K562 (cell line): ENCODE measurements around the gene ECHDC3. TPM values are rescaled to one million over a fixed set of nuclear protein-coding genes. Genes with fewer than 3 reads are reported as not detected.

Experiments used
- ATAC-seq: fragments of 200-7000 bp; cut with Tn5 transposase; 3 replicates; pipeline ENCODE4 v1.9.1; 2020; ENCODE audit warnings: moderate library complexity
- BruUV-seq: library from RNA; stranded (reverse); fragments of 400-500 nt; replicated peaks from 2 replicates; lab custom pipeline; 2021; lab: Mats Ljungman, UMichigan
- CTCF ChIA-PET: fragments of 300-600 bp; formaldehyde crosslinking; extraction: SDS; loops from one replicate; lab custom pipeline; 2021; ENCODE audit warnings: low intra/inter-chr PET ratio; lab: Yijun Ruan, JAX
- POLR2A ChIA-PET: fragments of 300-600, 350-650 bp; sonication (Branson Sonifier 250); formaldehyde crosslinking; extraction: SDS; loops from one replicate; lab custom pipeline; 2021; ENCODE audit warnings: antibody characterized with exemption, inconsistent platforms; lab: Yijun Ruan, JAX
- DNase-seq, 4 experiments: peaks; one replicate each; pipeline versions ENCODE4 v3.0.0 to v3.0.0-alpha.2; 2011 to 2018; ENCODE audit warnings: low spot score in 3 of 4, mixed read lengths in 3 of 4; ENCODE audit errors: extremely low read depth in 1 of 4
- FAIRE-seq: peaks from 2 replicates; lab custom pipeline; 2011; peaks lifted over from hg19 to GRCh38; lab: Jason Lieb, UNC
- H2AFZ ChIP-seq: 2 replicates; pipeline ENCODE4 v1.6.0; 2011; ENCODE audit warnings: low read depth, low read length, control low read depth, inconsistent platforms
- H3K27ac ChIP-seq: fragments of 200-600 bp; 3 replicates; pipeline ENCODE4 v1.8.0; 2011; ENCODE audit warnings: low read depth, mild to moderate bottlenecking, control low read depth, inconsistent platforms, low read length, moderate library complexity, mixed read lengths; ENCODE audit errors: extremely low read depth
- H3K27me3 ChIP-seq, 2 experiments: fragments of 300-600 bp in 1 of 2; 2 replicates in 1 of 2; 3 replicates in 1 of 2; pipeline versions ENCODE4 v1.6.0 to v1.8.0; 2011; ENCODE audit warnings: inconsistent platforms in 2 of 2, low read length in 2 of 2, mild to moderate bottlenecking in 1 of 2, mixed read lengths in 1 of 2, moderate library complexity in 1 of 2; ENCODE audit not compliant: control insufficient read depth in 2 of 2, insufficient read depth in 2 of 2
- H3K36me3 ChIP-seq: fragments of 300-600 bp; 3 replicates; pipeline ENCODE4 v1.8.0; 2011; ENCODE audit warnings: mild to moderate bottlenecking, low read length, inconsistent platforms; ENCODE audit not compliant: control insufficient read depth, insufficient read depth
- H3K4me1 ChIP-seq, 2 experiments: fragments of 200-600 bp in 1 of 2; replicated peaks in 1 of 2; 2 replicates in 1 of 2; 3 replicates in 1 of 2; pipeline versions ENCODE4 v1.5.1 to v1.8.0; 2011; ENCODE audit warnings: inconsistent platforms in 2 of 2, low read length in 2 of 2, mild to moderate bottlenecking in 1 of 2, mixed read lengths in 1 of 2, moderate library complexity in 1 of 2; ENCODE audit not compliant: control insufficient read depth in 2 of 2, insufficient read depth in 2 of 2
- H3K4me2 ChIP-seq: 2 replicates; pipeline ENCODE4 v1.6.1; 2011; ENCODE audit warnings: low read length, control low read depth, inconsistent platforms, mixed read lengths; ENCODE audit not compliant: insufficient read depth
- H3K4me3 ChIP-seq: fragments of 200-600 bp; sonication (generic), shearing (Covaris generic); 2 replicates; pipeline ENCODE4 v1.5.1; 2016; ENCODE audit warnings: control low read depth, inconsistent platforms
- H3K79me2 ChIP-seq: fragments of 200-600 bp; 3 replicates; pipeline ENCODE4 v1.8.0; 2011; ENCODE audit warnings: low read length, inconsistent platforms; ENCODE audit not compliant: control insufficient read depth, insufficient read depth
- H3K9ac ChIP-seq, 2 experiments: 2 replicates each; pipeline versions ENCODE4 v1.6.0 to v1.6.1; 2011; ENCODE audit warnings: low read depth in 2 of 2, low read length in 2 of 2, control low read depth in 1 of 2, inconsistent platforms in 1 of 2, mild to moderate bottlenecking in 1 of 2, mixed read lengths in 1 of 2; ENCODE audit not compliant: insufficient read depth in 1 of 2
- H3K9me1 ChIP-seq: one replicate; pipeline ENCODE4 v1.6.0; 2011; ENCODE audit warnings: inconsistent platforms, mild to moderate bottlenecking, low read length, moderate library complexity; ENCODE audit not compliant: control insufficient read depth, insufficient read depth
- H3K9me3 ChIP-seq: replicated peaks from 2 replicates; pipeline ENCODE4 v1.5.1; 2011; ENCODE audit warnings: low read depth, low read length, inconsistent platforms; ENCODE audit not compliant: control insufficient read depth, insufficient read depth
- H4K20me1 ChIP-seq: replicated peaks from 2 replicates; pipeline ENCODE4 v1.6.1; 2011; ENCODE audit warnings: low read length, inconsistent platforms, mixed read lengths; ENCODE audit not compliant: control insufficient read depth, insufficient read depth
- C11orf30 ChIP-seq: fragments of 450-650 bp; IDR thresholded peaks from 2 replicates; pipeline ENCODE4 v1.6.1; 2016; ENCODE audit warnings: low read depth, mild to moderate bottlenecking
- CHAMP1 ChIP-seq: fragments of 450-650 bp; IDR thresholded peaks from 2 replicates; pipeline ENCODE4 v1.6.1; 2016; ENCODE audit warnings: mild to moderate bottlenecking
- ETS2 ChIP-seq: IDR thresholded peaks from 2 replicates; pipeline ENCODE4 v1.6.1; 2016; ENCODE audit warnings: borderline replicate concordance, missing genetic modification characterization, mild to moderate bottlenecking, moderate library complexity, missing compliant biosample characterization; ENCODE audit not compliant: poor library complexity, severe bottlenecking
- MEIS2 ChIP-seq: fragments of 450-650 bp; IDR thresholded peaks from 2 replicates; pipeline ENCODE4 v1.6.1; 2014; ENCODE audit warnings: mild to moderate bottlenecking; ENCODE audit not compliant: partially characterized antibody
- NFRKB ChIP-seq: fragments of 450-650 bp; IDR thresholded peaks from 2 replicates; pipeline ENCODE4 v1.6.1; 2016; ENCODE audit warnings: low read depth
- RBM22 ChIP-seq: fragments of 200-400 bp; formaldehyde crosslinking; IDR thresholded peaks from 2 replicates; pipeline ENCODE4 v1.6.1; 2018; ENCODE audit warnings: low read length, low read depth; ENCODE audit not compliant: poor library complexity, severe bottlenecking
- SIN3A ChIP-seq, 2 experiments: fragments of 150-350 bp in 1 of 2; IDR thresholded peaks; 2 replicates each; pipeline ENCODE4 v1.6.1; 2011 to 2016; ENCODE audit warnings: borderline replicate concordance in 2 of 2, low read depth in 2 of 2, low read length in 2 of 2, mild to moderate bottlenecking in 2 of 2, moderate library complexity in 2 of 2; ENCODE audit not compliant: control insufficient read depth in 1 of 2
- SMC3 ChIP-seq: conservative IDR thresholded peaks from 2 replicates; pipeline ENCODE4 v1.6.1; 2011; ENCODE audit warnings: low read depth, low read length, improper control_type of control experiment; ENCODE audit not compliant: insufficient read depth
- ZBTB17 ChIP-seq: fragments of 450-650 bp; formaldehyde crosslinking; IDR thresholded peaks from 2 replicates; pipeline ENCODE4 v1.4.0; 2020; ENCODE audit warnings: mild to moderate bottlenecking
- ZNF444 ChIP-seq: fragments of 250-450 bp; sonication (Bioruptor Pico); IDR thresholded peaks from 2 replicates; pipeline ENCODE4 v1.4.0; 2020; ENCODE audit warnings: mild to moderate bottlenecking, moderate library complexity
- WGBS: fragments of 100-300 bp; shearing (Covaris generic); methylation state at CpG from one replicate; pipeline ENCODE4 v1.1.6; 2016; ENCODE audit warnings: low coverage, mixed read lengths; ENCODE audit not compliant: insufficient coverage; ENCODE audit errors: missing lambda C conversion rate; 5-methylcytosine and 5-hydroxymethylcytosine counted together
- in situ Hi-C: fragments of 300-500 bp; cut with MboI; formaldehyde crosslinking; loops from 4 replicates; pipeline ENCODE4 v1.15.0; 2018; ENCODE audit warnings: inconsistent platforms, mixed read lengths
- intact Hi-C: fragments of 100-400 bp; cut with micrococcal nuclease; formaldehyde crosslinking; loops from 2 replicates; pipeline ENCODE4 v1.14.2; 2022
- polyA plus RNA-seq, 8 experiments: library from polyadenylated mRNA; depleted of rRNA in 4 of 8; stranded (reverse) in 5 of 8; unstranded in 3 of 8; fragments of >200 nt; fragmentation: Nextera tagmentation in 2 of 8; fragmentation: Illumina TruSeq in 1 of 8; extraction: Ambion mirVana in 2 of 8; extraction: Trizol in 1 of 8; gene quantifications; 2 replicates each; pipeline versions ENCODE4 v1.2.1 to v1.2.3, GENCODE V29; 2011 to 2014; ENCODE audit warnings: inconsistent platforms in 1 of 8, missing spikeins in 1 of 8
- total RNA-seq, 7 experiments: library from RNA; depleted of rRNA in 6 of 7; stranded (reverse); fragments of >200 nt in 6 of 7; fragmentation: Illumina TruSeq in 2 of 7; extraction: Trizol in 2 of 7; gene quantifications; 2 replicates each; pipeline versions ENCODE4 v1.2.1 to v1.2.3, GENCODE V29; 2011 to 2021; ENCODE audit warnings: low replicate concordance in 1 of 7
- TF ChIP-seq, protein P1 (sequence below): conservative IDR thresholded peaks from 2 replicates; pipeline ENCODE4 v1.6.1; 2011; ENCODE audit warnings: low read depth, mild to moderate bottlenecking, low read length; ENCODE audit not compliant: control insufficient read depth

Gene ECHDC3
- total and polyA plus RNA-seq, 9 of the 15 experiments (the other 6 are each of a cell fraction or from before 2014, with no cell fraction given) = 0.53 to 21.9 (median 15.7) TPM

DNA sequence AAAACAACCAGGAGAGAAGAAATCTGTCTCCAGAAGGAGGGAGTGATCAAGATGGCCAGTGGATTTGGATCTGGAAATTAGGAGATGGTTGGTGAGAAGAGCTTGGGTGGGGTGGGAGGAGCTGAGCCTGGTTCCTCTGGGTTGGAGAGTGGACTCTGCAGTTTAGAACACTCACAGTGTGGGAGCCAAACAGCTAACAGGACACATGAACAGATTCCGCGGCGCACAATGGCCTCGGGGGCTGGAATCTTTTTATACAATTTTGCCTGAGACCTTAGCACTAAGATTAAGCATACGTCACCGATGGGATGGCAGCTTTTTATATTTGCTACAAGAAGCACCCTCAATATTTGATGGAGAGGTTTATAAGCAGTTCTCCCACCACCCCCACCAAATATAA is 2.9 kb downstream of the ECHDC3 start:
- Histone ChIP-seq H3K9ac (no peak overlapping the region), H4K20me1 (no peaks in the 10 kb centered on the region), H3K4me2 (no peak overlapping the region), H3K9me3 (no peaks in the 10 kb centered on the region), H3K9me1 (peaks cover 3% of the 10 kb centered on the region), H3K79me2 (peaks cover 10% of the 10 kb centered on the region; the same call in 2 of the 3 replicates), H2AFZ (no peak overlapping the region), H3K27me3 (no peaks in the 10 kb centered on the region), H3K4me1 (peaks cover 4 to 17% of the 10 kb centered on the region in 2 experiments; a peak in 4 of 5 replicates), H3K36me3 (peaks cover 5% of the 10 kb centered on the region; the same call in 1 of the 3 replicates), H3K27ac (no peak overlapping the region), H3K4me3 (no peak overlapping the region)
- no TSS peak for BruUV-seq
- DNase-seq (no peak), ATAC-seq (no peak), FAIRE-seq (no peak)
- in situ Hi-C loops = no loop called here
- intact Hi-C loops = no loop called here
- ChIA-PET CTCF (no interaction called here), POLR2A (no interaction called here)
- WGBS = 83% methylated on average over 6 of the region's 6 CpGs
- no peak for TF ChIP-seq ETS2 (tag)
- TF ChIP-seq NFRKB = no peak
- TF ChIP-seq C11orf30 = no peak
- no peak for TF ChIP-seq SMC3
- TF ChIP-seq MEIS2 = no peak
- TF ChIP-seq SIN3A (IDR thresholded peaks at IDR 0.05; ENCODE audit: borderline replicate concordance in 2 of 2, control insufficient read depth in 1 of 2, low read depth in 2 of 2, low read length in 2 of 2) = no peak
- no peak for TF ChIP-seq ZBTB17
- no peak for TF ChIP-seq CHAMP1
- no peak for TF ChIP-seq RBM22
- TF ChIP-seq ZNF444 (CRISPR knock-in tag) = no peak
- TF ChIP-seq, protein P1, sequence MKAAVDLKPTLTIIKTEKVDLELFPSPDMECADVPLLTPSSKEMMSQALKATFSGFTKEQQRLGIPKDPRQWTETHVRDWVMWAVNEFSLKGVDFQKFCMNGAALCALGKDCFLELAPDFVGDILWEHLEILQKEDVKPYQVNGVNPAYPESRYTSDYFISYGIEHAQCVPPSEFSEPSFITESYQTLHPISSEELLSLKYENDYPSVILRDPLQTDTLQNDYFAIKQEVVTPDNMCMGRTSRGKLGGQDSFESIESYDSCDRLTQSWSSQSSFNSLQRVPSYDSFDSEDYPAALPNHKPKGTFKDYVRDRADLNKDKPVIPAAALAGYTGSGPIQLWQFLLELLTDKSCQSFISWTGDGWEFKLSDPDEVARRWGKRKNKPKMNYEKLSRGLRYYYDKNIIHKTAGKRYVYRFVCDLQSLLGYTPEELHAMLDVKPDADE = no peak
